ENCODE data around the gene ABHD16A. TPM values are rescaled to one million over a fixed set of nuclear protein-coding genes. Genes with fewer than 3 reads are reported as not detected.
A peak's percentile ranks its signal among the peaks of the same experiment; 100 is the strongest.

The ABHD16A gene
- total and polyA plus RNA-seq, 2 of the 13 experiments (the other 11 are each of a cell fraction or from before 2014, with no cell fraction given): 43.5 to 45.4 TPM

DNA sequence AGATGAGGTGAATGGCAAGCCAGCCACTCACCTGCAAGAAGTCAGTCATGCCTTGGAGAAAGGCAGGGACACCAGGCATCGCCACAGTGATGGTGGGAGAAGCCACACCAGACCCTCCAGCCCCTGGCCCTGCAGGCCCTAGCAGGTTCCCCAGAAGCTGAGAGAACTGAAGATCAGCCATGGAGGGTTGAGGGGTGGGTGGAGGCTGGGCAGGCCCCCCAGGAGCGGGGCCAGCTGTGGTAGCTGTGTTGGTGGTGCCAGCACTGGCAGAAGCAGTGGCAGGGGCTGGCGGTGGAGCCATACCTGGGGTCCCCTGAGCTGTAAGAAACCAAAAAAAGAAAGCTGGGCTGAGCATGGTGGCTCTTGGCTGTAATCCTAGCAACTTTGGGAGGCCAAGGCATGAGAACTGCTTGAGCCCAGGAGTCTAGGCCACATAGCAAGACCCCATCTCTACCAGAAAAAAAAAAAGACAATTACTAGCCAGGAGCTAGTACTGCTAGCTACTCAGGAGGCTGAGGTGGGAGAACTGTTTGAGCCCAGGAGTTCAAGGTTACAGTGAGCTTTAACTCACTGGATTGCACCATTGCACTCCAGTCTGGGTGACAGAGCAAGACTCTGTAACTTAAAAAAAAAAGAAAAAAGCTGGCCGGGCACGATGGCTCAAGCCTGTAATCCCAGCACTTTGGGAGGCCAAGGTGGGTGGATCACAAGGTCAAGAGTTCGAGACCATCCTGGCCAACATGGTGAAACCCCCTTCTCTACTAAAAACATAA is 60.1 kb downstream of the ABHD16A start (continued):
- TF ChIP-seq SOX6 (IDR thresholded peaks at IDR 0.05): no peak
- 0 out of 2 replicates have a peak, but pooled peaks have one; percentile 29 for TF ChIP-seq SOX6 (CRISPR knock-in tag; IDR thresholded peaks at IDR 0.05)
- peak; percentile 17; the same call in 1 of the 2 replicates for TF ChIP-seq NR2C2 (CRISPR knock-in tag; IDR thresholded peaks at IDR 0.05; ENCODE audit: borderline replicate concordance)
- TF ChIP-seq, protein P1, sequence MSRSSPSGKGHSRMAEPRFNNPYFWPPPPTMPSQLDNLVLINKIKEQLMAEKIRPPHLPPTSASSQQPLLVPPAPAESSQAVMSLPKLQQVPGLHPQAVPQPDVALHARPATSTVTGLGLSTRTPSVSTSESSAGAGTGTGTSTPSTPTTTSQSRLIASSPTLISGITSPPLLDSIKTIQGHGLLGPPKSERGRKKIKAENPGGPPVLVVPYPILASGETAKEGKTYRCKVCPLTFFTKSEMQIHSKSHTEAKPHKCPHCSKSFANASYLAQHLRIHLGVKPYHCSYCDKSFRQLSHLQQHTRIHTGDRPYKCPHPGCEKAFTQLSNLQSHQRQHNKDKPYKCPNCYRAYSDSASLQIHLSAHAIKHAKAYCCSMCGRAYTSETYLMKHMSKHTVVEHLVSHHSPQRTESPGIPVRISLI (CRISPR knock-in tag; IDR thresholded peaks at IDR 0.05; ENCODE audit: borderline replicate concordance): peak; percentile 88
- 0 out of 2 replicates have a peak, but pooled peaks have one; percentile 30 for TF ChIP-seq PHF21A (CRISPR knock-in tag; IDR thresholded peaks at IDR 0.05)
- TF ChIP-seq GATAD2A (CRISPR knock-in tag; IDR thresholded peaks at IDR 0.05): peak; percentile 69; the same call in 1 of the 2 replicates
- peak; percentile 77; the same call in 1 of the 2 replicates for TF ChIP-seq CEBPB (IDR thresholded peaks at IDR 0.05; ENCODE audit: borderline replicate concordance, low read depth, low read length)
- peak; percentile 24; the same call in 1 of the 2 replicates for TF ChIP-seq ZNF770 (CRISPR knock-in tag; IDR thresholded peaks at IDR 0.05)
- TF ChIP-seq PRDM10 (CRISPR knock-in tag; IDR thresholded peaks at IDR 0.05; ENCODE audit: low read depth): peak; percentile 49
- 0 out of 4 replicates have a peak, but pooled peaks of 1 of the 2 experiments have one; percentile 7 for TF ChIP-seq EP300 (IDR thresholded peaks at IDR 0.05; ENCODE audit: low read depth in 2 of 2, low read length in 2 of 2)
- no peak for TF ChIP-seq EP300 (CRISPR knock-in tag; IDR thresholded peaks at IDR 0.05; ENCODE audit: borderline replicate concordance)
- peak; percentile 32; the same call in 1 of the 2 replicates for TF ChIP-seq THAP11 (CRISPR knock-in tag; IDR thresholded peaks at IDR 0.05)
- no peak for TF ChIP-seq ZNF746 (CRISPR knock-in tag; IDR thresholded peaks at IDR 0.05)
